ACC112 (cell line): Measurements from ENCODE around the gene FASN.

Source experiments
- H2AFZ ChIP-seq: fragments of 200-600 bp; sonication (generic); one replicate; pipeline ENCODE4 v1.6.0; 2017; ENCODE audit warnings: antibody characterized with exemption, low read length; ENCODE audit not compliant: unreplicated experiment
- H3K27ac ChIP-seq: fragments of 200-600 bp; sonication (generic); 2 replicates; pipeline ENCODE4 v1.5.1; 2014; ENCODE audit warnings: low read depth, mild to moderate bottlenecking, antibody characterized with exemption, low read length, moderate library complexity
- H3K27me3 ChIP-seq: fragments of 200-600 bp; sonication (generic); 2 replicates; pipeline ENCODE4 v1.6.1; 2014; ENCODE audit warnings: mild to moderate bottlenecking, antibody characterized with exemption, low read length, moderate library complexity, mixed read lengths; ENCODE audit not compliant: insufficient read depth
- H3K36me3 ChIP-seq: fragments of 200-600 bp; sonication (generic); 2 replicates; pipeline ENCODE4 v1.6.1; 2016; ENCODE audit warnings: mild to moderate bottlenecking, antibody characterized with exemption, low read length, moderate library complexity, mixed read lengths; ENCODE audit not compliant: insufficient read depth
- H3K4me1 ChIP-seq: fragments of 200-600 bp; sonication (generic); one replicate; pipeline ENCODE4 v1.6.1; 2016; ENCODE audit warnings: low read length, mixed read lengths; ENCODE audit not compliant: insufficient read depth, unreplicated experiment, control insufficient read depth
- H3K4me3 ChIP-seq: fragments of 200-600 bp; sonication (generic); 2 replicates; pipeline ENCODE4 v1.5.1; 2014; ENCODE audit warnings: mild to moderate bottlenecking, low read depth, low read length
- H3K79me2 ChIP-seq: fragments of 200-600 bp; sonication (generic); one replicate; pipeline ENCODE4 v1.6.0; 2016; ENCODE audit warnings: low read length; ENCODE audit not compliant: control insufficient read depth, unreplicated experiment, insufficient read depth

The FASN gene

GRCh38 chr17:82065193-82065637 is 32.8 kb downstream of the FASN start:
- peaks cover 11% of the 10 kb centered on the region for H3K4me1 ChIP-seq
- peak overlapping the region; percentile 95 for H3K4me3 ChIP-seq
- H3K79me2 ChIP-seq: peaks cover 22% of the 10 kb centered on the region
- H3K27me3 ChIP-seq: no peaks in the 10 kb centered on the region
- H2AFZ ChIP-seq: no peak overlapping the region
- no peak overlapping the region for H3K27ac ChIP-seq
- no peaks in the 10 kb centered on the region for H3K36me3 ChIP-seq

DNA sequence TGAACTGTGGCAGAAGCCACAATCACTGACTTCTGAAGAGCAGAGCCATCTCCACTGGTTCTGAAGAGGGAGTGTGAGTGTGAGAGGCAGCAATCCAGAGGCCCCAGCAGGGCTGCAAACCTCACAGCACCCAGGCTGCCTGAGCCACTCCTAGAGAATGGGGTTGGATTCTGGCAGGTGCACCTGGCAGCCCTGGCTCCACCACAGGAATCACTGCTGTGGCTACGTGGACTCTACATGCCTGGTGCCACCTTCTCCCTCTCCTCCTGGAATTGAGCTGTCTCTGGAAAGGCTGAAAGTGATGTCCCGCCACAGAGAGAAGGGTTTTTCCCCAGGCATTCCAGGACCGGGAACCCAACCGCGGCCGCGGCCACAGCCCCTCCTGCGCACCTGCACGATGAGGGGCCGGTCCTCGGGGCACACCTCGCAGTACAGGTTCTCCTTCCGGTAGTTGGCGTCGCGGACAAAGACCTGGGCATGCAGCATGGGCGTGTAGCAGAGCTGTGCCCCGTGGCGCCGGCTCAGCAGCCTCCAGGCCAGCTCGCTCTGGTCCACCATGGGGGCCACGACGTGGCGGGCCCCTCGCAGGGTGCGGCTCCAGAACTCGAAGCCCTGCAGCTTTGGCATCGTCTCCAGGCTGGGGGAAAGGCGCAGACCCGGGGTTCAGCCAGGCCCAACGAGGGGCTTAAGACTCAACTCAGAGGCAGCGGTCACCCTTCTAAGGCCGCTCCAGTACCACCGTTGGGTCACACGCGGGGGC is 33.4 kb downstream of the FASN start:
- H3K27me3 ChIP-seq: no peaks in the 10 kb centered on the region
- H3K27ac ChIP-seq: no peak overlapping the region
- H2AFZ ChIP-seq: no peak overlapping the region
- H3K79me2 ChIP-seq: peaks cover 22% of the 10 kb centered on the region
- peak overlapping the region; percentile 95 for H3K4me3 ChIP-seq
- no peaks in the 10 kb centered on the region for H3K36me3 ChIP-seq
- peaks cover 11% of the 10 kb centered on the region for H3K4me1 ChIP-seq

DNA sequence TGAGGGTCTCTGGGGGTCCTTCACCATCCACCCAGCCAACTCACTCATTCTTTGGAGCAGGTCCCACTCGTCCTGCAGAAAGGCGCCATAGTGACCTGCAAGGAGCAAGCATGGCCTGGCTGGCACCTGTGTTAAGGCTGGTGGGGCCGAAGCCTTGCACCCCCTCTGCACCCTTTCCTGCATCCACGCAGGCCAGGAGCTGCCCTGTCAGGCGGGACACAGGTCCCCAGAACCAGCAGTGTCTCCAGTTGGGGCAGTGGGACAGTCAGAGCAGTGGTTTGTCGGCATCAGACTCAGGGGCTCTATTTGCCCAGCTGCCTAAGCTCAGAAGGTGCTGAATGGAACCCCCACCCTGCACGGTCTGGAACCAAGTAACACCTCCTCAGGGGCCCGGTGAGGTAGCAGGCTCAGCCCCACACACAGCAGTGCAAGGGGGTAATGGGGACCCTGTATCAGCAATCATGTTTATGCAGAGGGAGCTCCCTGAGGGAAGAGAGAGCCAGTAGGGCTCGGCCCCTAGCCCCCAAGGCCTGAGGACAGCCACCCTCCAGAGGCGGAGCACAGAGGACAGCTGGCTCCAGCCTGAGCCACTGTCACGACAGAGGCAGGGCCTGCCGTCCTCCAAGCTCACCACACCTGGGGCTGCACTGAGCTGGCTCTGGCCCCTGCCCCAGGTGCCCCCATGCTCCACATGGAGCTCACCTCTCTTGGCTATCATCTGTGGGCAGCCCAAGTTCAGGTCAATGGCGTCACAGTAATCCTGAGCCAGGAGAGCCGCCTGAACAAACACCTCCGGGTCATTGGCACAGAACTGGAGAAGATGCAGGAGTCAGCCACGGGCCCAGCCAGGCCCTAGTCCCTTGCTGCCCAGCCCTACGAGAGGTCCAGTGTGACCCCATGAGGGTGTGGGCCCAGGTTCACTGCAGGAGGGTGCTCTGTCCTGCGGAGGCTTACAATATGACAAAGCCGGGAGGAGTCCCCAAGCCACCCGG is 34.3 kb downstream of the FASN start:
- H3K4me3 ChIP-seq: peak overlapping the region; percentile 95; the same call in 1 of the 2 replicates

GRCh38 chr17:82062984-82063368 is 35.1 kb downstream of the FASN start:
- no peaks in the 10 kb centered on the region for H3K27me3 ChIP-seq
- peaks cover 11% of the 10 kb centered on the region for H3K4me1 ChIP-seq
- H3K4me3 ChIP-seq: no peak overlapping the region
- H2AFZ ChIP-seq: no peak overlapping the region
- H3K36me3 ChIP-seq: no peaks in the 10 kb centered on the region
- H3K79me2 ChIP-seq: peaks cover 22% of the 10 kb centered on the region
- H3K27ac ChIP-seq: no peak overlapping the region

More for the DNA sequence above, 34.3 kb downstream of the FASN start:
- Histone ChIP-seq H3K27ac (no peak overlapping the region), H2AFZ (no peak overlapping the region), H3K27me3 (no peaks in the 10 kb centered on the region), H3K79me2 (peaks cover 22% of the 10 kb centered on the region), H3K4me1 (peaks cover 11% of the 10 kb centered on the region), H3K36me3 (no peaks in the 10 kb centered on the region)

DNA sequence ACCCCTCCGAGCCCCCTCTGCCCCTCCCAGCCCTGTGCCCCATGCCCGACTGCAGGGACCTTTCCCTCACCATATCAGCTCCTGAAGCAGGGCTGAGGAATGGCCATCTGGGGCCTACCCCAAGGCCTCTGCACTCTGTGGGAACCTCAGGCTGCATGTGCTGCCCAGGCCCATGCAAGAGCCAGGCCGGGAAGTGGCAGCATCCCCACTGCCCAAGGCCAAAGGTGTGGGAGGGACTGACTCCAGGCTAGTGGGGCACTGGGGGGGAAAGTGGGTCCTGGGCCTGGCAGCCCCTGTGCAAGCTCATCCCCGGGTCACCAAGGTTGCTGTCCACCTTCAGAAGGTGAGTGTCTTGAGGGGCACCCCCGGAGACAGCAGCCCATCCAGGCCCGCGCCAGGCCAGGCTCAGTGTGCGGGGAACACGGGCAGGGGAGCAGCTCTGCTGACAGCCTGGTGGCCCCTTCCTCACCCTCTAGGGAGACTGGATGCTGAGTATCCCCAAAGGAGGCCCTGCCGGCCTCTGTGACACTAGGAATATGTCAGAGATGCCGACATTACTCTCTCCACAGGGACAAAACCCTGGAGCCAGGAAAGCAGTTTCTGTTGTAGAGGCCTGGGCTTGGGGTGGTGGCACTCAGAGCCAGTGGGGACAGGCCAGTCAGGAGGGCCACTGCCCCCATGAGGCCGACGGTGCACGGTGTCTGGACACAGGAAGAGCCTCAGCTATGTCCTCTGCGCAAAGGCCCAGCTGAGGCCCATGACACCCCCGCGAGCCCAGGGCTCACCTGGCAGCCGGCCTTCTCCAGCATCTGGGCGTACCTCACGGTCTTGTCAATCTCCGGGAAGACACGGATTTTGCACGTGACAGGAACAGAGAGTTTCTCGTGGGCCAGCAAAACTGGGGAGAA is 35.7 kb downstream of the FASN start:
- Histone ChIP-seq H3K27ac (no peak overlapping the region), H3K4me1 (peaks cover 11% of the 10 kb centered on the region)

DNA sequence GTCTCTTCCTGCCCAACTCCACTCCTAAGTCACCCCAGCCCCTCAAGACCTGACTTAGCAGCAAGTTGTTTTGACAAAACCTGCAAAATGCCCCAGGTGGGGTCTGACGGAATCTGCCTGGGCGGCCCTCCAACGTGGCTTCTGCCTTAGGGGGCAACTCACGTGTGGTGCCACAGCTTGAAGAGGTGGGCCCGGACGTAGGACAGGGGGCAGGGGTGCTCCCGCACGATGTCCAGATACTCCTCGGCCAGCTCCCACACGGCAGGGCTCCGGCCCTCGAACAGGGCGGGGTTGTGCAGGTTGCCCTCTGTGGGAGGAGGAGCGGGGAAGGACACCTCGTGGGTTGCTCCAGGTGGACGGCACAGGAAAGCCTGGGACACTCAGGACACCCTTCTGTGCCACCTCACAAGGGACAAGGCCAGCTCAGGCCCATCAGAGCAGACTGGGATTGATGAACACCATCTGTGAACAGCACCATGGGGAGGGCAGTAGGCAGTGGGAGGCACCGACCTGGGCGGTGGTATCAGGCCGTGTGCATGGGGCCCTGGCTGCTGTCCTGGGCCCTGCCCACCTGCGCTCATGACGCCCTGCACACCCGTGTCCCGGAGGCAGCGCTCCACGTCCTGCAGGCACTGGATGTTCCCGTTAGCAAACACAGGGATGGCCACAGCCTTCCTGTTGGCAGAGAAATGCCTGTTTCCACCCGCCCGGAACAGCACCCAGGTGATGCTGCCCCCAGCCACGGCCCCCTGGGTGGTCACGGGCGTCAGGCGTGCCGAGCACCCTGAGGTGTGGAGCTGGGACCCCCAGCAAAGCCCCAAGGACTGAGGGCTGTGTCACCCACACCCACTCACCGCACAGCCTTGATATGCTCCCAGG is 36.8 kb downstream of the FASN start:
- Histone ChIP-seq H3K79me2 (peaks cover 22% of the 10 kb centered on the region), H3K27ac (no peak overlapping the region), H3K4me3 (no peak overlapping the region), H3K36me3 (peaks cover 2% of the 10 kb centered on the region; the same call in 1 of the 2 replicates), H2AFZ (no peak overlapping the region), H3K27me3 (no peaks in the 10 kb centered on the region), H3K4me1 (peaks cover 10% of the 10 kb centered on the region)

More for the DNA sequence above, 35.7 kb downstream of the FASN start:
- Histone ChIP-seq H3K27me3 (no peaks in the 10 kb centered on the region), H3K79me2 (peaks cover 22% of the 10 kb centered on the region), H2AFZ (no peak overlapping the region), H3K4me3 (no peak overlapping the region), H3K36me3 (no peaks in the 10 kb centered on the region)

DNA sequence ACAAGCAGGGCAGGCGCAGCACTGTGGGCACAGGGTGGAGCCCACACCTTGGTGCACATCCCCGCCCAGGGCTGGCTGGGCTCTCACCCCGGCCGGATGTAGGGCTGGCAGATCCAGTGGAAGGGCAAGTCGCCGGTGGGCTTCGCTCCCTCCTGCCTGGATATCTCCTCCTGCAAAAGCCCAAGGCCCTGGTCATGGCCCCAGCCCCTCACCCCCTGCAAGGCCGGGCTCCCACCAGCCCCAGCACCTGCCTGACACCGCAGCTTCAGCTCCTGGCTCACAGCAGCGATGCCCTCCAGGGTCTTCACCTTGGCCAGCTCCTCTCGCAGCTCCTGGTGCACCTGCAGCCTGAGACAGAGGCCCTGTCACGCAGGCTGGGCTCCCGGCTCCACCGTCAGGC is 37.4 kb downstream of the FASN start:
- Histone ChIP-seq H3K79me2 (peaks cover 16% of the 10 kb centered on the region), H3K36me3 (peaks cover 4% of the 10 kb centered on the region; the same call in 1 of the 2 replicates), H3K27me3 (no peaks in the 10 kb centered on the region), H3K27ac (no peak overlapping the region), H3K4me3 (no peak overlapping the region), H2AFZ (no peak overlapping the region), H3K4me1 (peaks cover 6% of the 10 kb centered on the region)

- peaks cover 4% of the 10 kb centered on the region; the same call in 1 of the 2 replicates for H3K36me3 ChIP-seq
- H2AFZ ChIP-seq: no peak overlapping the region
- H3K4me1 ChIP-seq: peaks cover 6% of the 10 kb centered on the region
- H3K4me3 ChIP-seq: no peak overlapping the region
- no peaks in the 10 kb centered on the region for H3K27me3 ChIP-seq
- no peak overlapping the region for H3K27ac ChIP-seq
- peaks cover 13% of the 10 kb centered on the region for H3K79me2 ChIP-seq
Measured at GRCh38 chr17:82060001-82060380, 38.0 kb downstream of the FASN start.

DNA sequence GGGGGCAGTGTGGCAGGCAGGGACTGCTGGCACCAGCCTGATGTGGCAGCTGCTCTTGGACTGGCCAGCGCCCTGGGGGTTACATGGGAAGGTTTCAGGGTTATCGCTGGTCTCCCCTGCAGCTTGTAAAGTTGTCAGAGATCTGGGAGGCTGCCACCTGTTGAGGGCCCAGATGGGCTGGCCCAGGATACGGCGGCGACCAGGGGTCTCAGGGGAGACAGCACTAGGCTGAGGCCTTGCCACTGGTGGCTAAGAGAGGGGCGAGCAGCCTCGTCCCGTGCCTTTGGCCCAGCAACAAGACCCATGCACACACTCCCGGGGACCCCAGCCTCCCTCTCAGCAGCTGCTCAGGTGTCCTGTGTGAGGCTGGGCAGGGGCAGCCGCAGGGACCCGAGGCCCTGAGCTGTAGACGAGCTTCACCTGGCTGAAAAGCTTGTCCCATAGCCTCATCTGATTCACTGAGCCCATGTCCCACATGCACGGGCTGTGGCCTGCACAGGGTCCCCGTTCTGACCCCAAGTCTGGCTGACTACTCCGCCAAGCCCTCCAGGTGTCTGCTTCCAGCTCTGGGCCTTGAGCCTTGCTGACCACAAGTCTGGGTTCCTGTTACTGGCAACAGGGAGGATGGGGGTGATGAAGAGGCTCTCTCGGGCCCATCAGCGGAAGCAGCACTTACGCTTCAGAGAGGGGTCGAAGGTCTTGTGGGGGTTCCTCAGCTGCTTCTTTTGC is 38.6 kb downstream of the FASN start:
- Histone ChIP-seq H3K36me3 (peaks cover 4% of the 10 kb centered on the region; the same call in 1 of the 2 replicates), H3K4me1 (peaks cover 3% of the 10 kb centered on the region), H3K79me2 (peaks cover 8% of the 10 kb centered on the region), H3K27me3 (no peaks in the 10 kb centered on the region), H2AFZ (no peak overlapping the region), H3K4me3 (no peak overlapping the region), H3K27ac (no peak overlapping the region)
